Measurements from ENCODE around the gene FGF21.

DNA sequence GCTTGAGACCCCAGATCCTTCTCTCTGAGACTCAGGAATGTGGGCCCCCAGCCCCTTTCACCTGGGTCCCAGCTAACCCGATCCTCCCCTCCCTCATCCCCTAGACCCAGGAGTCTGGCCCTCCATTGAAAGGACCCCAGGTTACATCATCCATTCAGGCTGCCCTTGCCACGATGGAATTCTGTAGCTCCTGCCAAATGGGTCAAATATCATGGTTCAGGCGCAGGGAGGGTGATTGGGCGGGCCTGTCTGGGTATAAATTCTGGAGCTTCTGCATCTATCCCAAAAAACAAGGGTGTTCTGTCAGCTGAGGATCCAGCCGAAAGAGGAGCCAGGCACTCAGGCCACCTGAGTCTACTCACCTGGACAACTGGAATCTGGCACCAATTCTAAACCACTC is 463 bp downstream of the FGF21 start:
- TF ChIP-seq, protein P1, sequence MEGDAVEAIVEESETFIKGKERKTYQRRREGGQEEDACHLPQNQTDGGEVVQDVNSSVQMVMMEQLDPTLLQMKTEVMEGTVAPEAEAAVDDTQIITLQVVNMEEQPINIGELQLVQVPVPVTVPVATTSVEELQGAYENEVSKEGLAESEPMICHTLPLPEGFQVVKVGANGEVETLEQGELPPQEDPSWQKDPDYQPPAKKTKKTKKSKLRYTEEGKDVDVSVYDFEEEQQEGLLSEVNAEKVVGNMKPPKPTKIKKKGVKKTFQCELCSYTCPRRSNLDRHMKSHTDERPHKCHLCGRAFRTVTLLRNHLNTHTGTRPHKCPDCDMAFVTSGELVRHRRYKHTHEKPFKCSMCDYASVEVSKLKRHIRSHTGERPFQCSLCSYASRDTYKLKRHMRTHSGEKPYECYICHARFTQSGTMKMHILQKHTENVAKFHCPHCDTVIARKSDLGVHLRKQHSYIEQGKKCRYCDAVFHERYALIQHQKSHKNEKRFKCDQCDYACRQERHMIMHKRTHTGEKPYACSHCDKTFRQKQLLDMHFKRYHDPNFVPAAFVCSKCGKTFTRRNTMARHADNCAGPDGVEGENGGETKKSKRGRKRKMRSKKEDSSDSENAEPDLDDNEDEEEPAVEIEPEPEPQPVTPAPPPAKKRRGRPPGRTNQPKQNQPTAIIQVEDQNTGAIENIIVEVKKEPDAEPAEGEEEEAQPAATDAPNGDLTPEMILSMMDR (IDR thresholded peaks at IDR 0.05; ENCODE audit: low read depth, low read length): no peak
- TF ChIP-seq EZH2phosphoT487 (IDR thresholded peaks at IDR 0.05; ENCODE audit: low read depth): no peak
